Activated naive CD4-positive, alpha-beta T cell treated with anti-CD3 and anti-CD28 coated beads for 36 hours (primary cell): ENCODE results near the gene GNAI2. TPM values are rescaled to one million over a fixed set of nuclear protein-coding genes. Genes with fewer than 3 reads are reported as not detected.
A peak's percentile ranks its signal among the peaks of the same experiment; 100 is the strongest.

ENCODE experiments used
- CTCF ChIA-PET: fragments of 350-600 bp; sonication (Branson Sonifier 250); formaldehyde crosslinking; loops from one replicate; lab custom pipeline; 2021; ENCODE audit warnings: antibody characterized with exemption; lab: Charles Lee
- DNase-seq: peaks from one replicate; pipeline ENCODE4 v3.0.0-alpha.2; 2020
- H3K27ac Mint-ChIP-seq: one replicate; pipeline ENCODE4 v1.8.0; 2021; ENCODE audit warnings: mild to moderate bottlenecking, mixed read lengths
- H3K27me3 Mint-ChIP-seq: one replicate; pipeline ENCODE4 v1.8.0; 2021; ENCODE audit warnings: low read depth, mixed read lengths
- H3K36me3 Mint-ChIP-seq: one replicate; pipeline ENCODE4 v1.8.0; 2021; ENCODE audit warnings: low read depth, mixed read lengths
- H3K4me1 Mint-ChIP-seq: one replicate; pipeline ENCODE4 v1.8.0; 2021; ENCODE audit warnings: low read depth, mixed read lengths
- H3K4me3 Mint-ChIP-seq: one replicate; pipeline ENCODE4 v1.8.0; 2021; ENCODE audit warnings: mild to moderate bottlenecking, moderate library complexity, mixed read lengths
- H3K9me3 Mint-ChIP-seq: one replicate; pipeline ENCODE4 v1.8.0; 2021; ENCODE audit warnings: mixed read lengths
- intact Hi-C: fragments of 100-400 bp; cut with micrococcal nuclease; formaldehyde crosslinking; loops from one replicate; pipeline ENCODE4 v1.15.1; 2023
- total RNA-seq, 2 experiments: library from RNA; stranded (reverse); gene quantifications; one replicate each; pipeline ENCODE4 v1.2.3, GENCODE V29; 2021

The GNAI2 gene
- total RNA-seq, 2 experiments from 2014 or later: 272 to 276 TPM

- Mint-ChIP-seq H3K27ac (no peak overlapping the region), H3K9me3 (no peaks in the 10 kb centered on the region), H3K4me1 (peaks cover 15% of the 10 kb centered on the region), H3K4me3 (no peak overlapping the region), H3K27me3 (peaks cover 8% of the 10 kb centered on the region), H3K36me3 (no peaks in the 10 kb centered on the region)
- CTCF ChIA-PET: interaction anchor here (0.6 to 8.1 kb wide), 25 partner anchors 8 to 892 kb away, joined by 3 to 151 read pairs (median 4); partner anchors contain the start of gene SEMA3B
- DNase-seq: peak; percentile 47
- intact Hi-C loops: loop anchor here (1.0 to 5.0 kb wide), 2 partner anchors 51 to 127 kb away; partner anchors contain the start of gene HYAL2
Measured at GRCh38 chr3:50194903-50195500, 41.0 kb upstream of the GNAI2 start.

GRCh38 chr3:50195501-50196252, 40.3 kb upstream of the GNAI2 start:
- intact Hi-C loops: no loop called here
- Mint-ChIP-seq H3K4me3 (no peak overlapping the region), H3K36me3 (no peaks in the 10 kb centered on the region), H3K4me1 (peaks cover 15% of the 10 kb centered on the region), H3K9me3 (no peaks in the 10 kb centered on the region), H3K27ac (no peak overlapping the region), H3K27me3 (peaks cover 9% of the 10 kb centered on the region)
- CTCF ChIA-PET: interaction anchor here (0.5 to 8.1 kb wide), 19 partner anchors 8 to 129 kb away, joined by 3 to 151 read pairs (median 6); partner anchors contain the start of gene SEMA3B
- no peak for DNase-seq

- DNase-seq: no peak
- no peaks in the 10 kb centered on the region for H3K9me3 Mint-ChIP-seq
- no peak overlapping the region for H3K27ac Mint-ChIP-seq
- H3K4me1 Mint-ChIP-seq: peaks cover 15% of the 10 kb centered on the region
- intact Hi-C loops: no loop called here
- H3K4me3 Mint-ChIP-seq: no peak overlapping the region
- CTCF ChIA-PET: interaction anchor here (0.6 to 8.1 kb wide), 9 partner anchors 7 to 125 kb away, joined by 3 to 151 read pairs (median 16); no protein-coding TSS in a partner anchor
- peaks cover 15% of the 10 kb centered on the region for H3K27me3 Mint-ChIP-seq
- H3K36me3 Mint-ChIP-seq: no peaks in the 10 kb centered on the region
Measured at GRCh38 chr3:50196253-50196801, 39.7 kb upstream of the GNAI2 start.

- Mint-ChIP-seq H3K9me3 (no peaks in the 10 kb centered on the region), H3K4me3 (no peak overlapping the region), H3K27me3 (peaks cover 29% of the 10 kb centered on the region)
Measured at GRCh38 chr3:50201573-50202315, 34.3 kb upstream of the GNAI2 start.

GRCh38 chr3:50202353-50203112, 33.5 kb upstream of the GNAI2 start:
- H3K27ac Mint-ChIP-seq: no peak overlapping the region
- no peak for DNase-seq

More at GRCh38 chr3:50201573-50202315, 34.3 kb upstream of the GNAI2 start:
- H3K27ac Mint-ChIP-seq: no peak overlapping the region
- no peak for DNase-seq
- H3K36me3 Mint-ChIP-seq: no peaks in the 10 kb centered on the region
- intact Hi-C loops: no loop called here
- CTCF ChIA-PET: interaction anchor here (0.6 to 1.2 kb wide), 2 partner anchors 45 to 72 kb away, joined by 4 read pairs; no protein-coding TSS in a partner anchor
- H3K4me1 Mint-ChIP-seq: no peaks in the 10 kb centered on the region

GRCh38 chr3:50203113-50203808, 32.7 kb upstream of the GNAI2 start:
- Mint-ChIP-seq H3K9me3 (no peaks in the 10 kb centered on the region), H3K36me3 (no peaks in the 10 kb centered on the region), H3K4me3 (no peak overlapping the region), H3K27me3 (peaks cover 32% of the 10 kb centered on the region), H3K4me1 (no peaks in the 10 kb centered on the region), H3K27ac (no peak overlapping the region)
- DNase-seq: no peak
- CTCF ChIA-PET: interaction anchor here (0.6 to 1.9 kb wide), 3 partner anchors 8 to 245 kb away, joined by 3 to 13 read pairs (median 3); no protein-coding TSS in a partner anchor
- intact Hi-C loops: no loop called here

More at GRCh38 chr3:50202353-50203112, 33.5 kb upstream of the GNAI2 start:
- Mint-ChIP-seq H3K36me3 (no peaks in the 10 kb centered on the region), H3K27me3 (peaks cover 32% of the 10 kb centered on the region), H3K4me3 (no peak overlapping the region), H3K4me1 (no peaks in the 10 kb centered on the region), H3K9me3 (no peaks in the 10 kb centered on the region)
- intact Hi-C loops: no loop called here
- CTCF ChIA-PET: interaction anchor here (0.6 to 1.9 kb wide), 4 partner anchors 8 to 72 kb away, joined by 3 to 13 read pairs (median 4); no protein-coding TSS in a partner anchor

- H3K36me3 Mint-ChIP-seq: no peaks in the 10 kb centered on the region
Measured at GRCh38 chr3:50203809-50204803, 31.9 kb upstream of the GNAI2 start.

GRCh38 chr3:50204804-50205412, 31.1 kb upstream of the GNAI2 start, which contains the start of gene SLC38A3:
Gene SLC38A3 (plus strand): TSS chr3:50205271. CDS start chr3:50214200, 8,929 bp downstream.
- Mint-ChIP-seq H3K27me3 (peaks cover 32% of the 10 kb centered on the region), H3K9me3 (no peaks in the 10 kb centered on the region), H3K36me3 (no peaks in the 10 kb centered on the region), H3K4me1 (no peaks in the 10 kb centered on the region), H3K27ac (no peak within 1 kb of the TSS), H3K4me3 (peak within 1 kb of the TSS; percentile 32)
- no peak for DNase-seq
- CTCF ChIA-PET: no interaction called here
- intact Hi-C loops: no loop called here

More at GRCh38 chr3:50203809-50204803, 31.9 kb upstream of the GNAI2 start:
- H3K4me1 Mint-ChIP-seq: no peaks in the 10 kb centered on the region
- CTCF ChIA-PET: interaction anchor here (0.6 to 1.9 kb wide), 3 partner anchors 9 to 246 kb away, joined by 3 to 13 read pairs (median 3); no protein-coding TSS in a partner anchor
- H3K9me3 Mint-ChIP-seq: no peaks in the 10 kb centered on the region
- no peak overlapping the region for H3K4me3 Mint-ChIP-seq
- intact Hi-C loops: no loop called here
- no peak overlapping the region for H3K27ac Mint-ChIP-seq
- peaks cover 32% of the 10 kb centered on the region for H3K27me3 Mint-ChIP-seq
- DNase-seq: no peak

GRCh38 chr3:50205413-50206276, 30.4 kb upstream of the GNAI2 start:
- peak; percentile 27 for DNase-seq
- peaks cover 32% of the 10 kb centered on the region for H3K27me3 Mint-ChIP-seq
- intact Hi-C loops: no loop called here
- no peaks in the 10 kb centered on the region for H3K4me1 Mint-ChIP-seq
- H3K27ac Mint-ChIP-seq: no peak overlapping the region
- H3K36me3 Mint-ChIP-seq: no peaks in the 10 kb centered on the region
- peak overlapping the region; percentile 32 for H3K4me3 Mint-ChIP-seq
- CTCF ChIA-PET: interaction anchor here (1.1 to 1.6 kb wide), 2 partner anchors 12 to 13 kb away, joined by 3 to 4 read pairs; no protein-coding TSS in a partner anchor
- no peaks in the 10 kb centered on the region for H3K9me3 Mint-ChIP-seq
